MM.1S (cell line): ENCODE measurements around the gene ZNF445.

Experiments
- EZH2 ChIP-seq: fragments of 300-600 bp; sonication (generic); optimal IDR thresholded peaks from 2 replicates; pipeline ENCODE3; 2017; ENCODE audit warnings: low read depth, mild to moderate bottlenecking, antibody characterized with exemption, low read length, mixed read lengths
- TF ChIP-seq, protein P1 (sequence below): fragments of 300-600 bp; sonication (generic); IDR thresholded peaks from 2 replicates; pipeline ENCODE4 v1.5.1; 2016; ENCODE audit warnings: antibody characterized with exemption, low read length, mixed read lengths

DNA sequence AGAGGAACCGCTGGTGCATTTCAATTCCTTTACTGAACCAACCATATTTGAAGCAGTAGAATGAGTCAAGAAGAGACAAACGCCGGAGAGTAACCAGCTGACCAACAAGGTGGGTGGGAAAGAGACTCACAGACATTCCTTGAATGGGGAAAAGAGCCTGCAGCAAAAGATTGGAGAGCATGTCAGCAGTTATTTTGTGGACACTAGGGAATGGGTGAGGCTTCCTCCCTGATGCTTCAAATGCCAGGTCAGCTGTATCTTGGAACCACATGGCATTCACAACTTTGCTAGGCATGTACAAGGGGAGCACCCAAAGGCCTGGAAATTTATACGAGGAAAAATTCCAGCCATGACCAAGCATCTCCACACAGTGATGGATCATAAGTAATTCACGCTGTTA is 47.6 kb upstream of the ZNF445 start:
- TF ChIP-seq, protein P1, sequence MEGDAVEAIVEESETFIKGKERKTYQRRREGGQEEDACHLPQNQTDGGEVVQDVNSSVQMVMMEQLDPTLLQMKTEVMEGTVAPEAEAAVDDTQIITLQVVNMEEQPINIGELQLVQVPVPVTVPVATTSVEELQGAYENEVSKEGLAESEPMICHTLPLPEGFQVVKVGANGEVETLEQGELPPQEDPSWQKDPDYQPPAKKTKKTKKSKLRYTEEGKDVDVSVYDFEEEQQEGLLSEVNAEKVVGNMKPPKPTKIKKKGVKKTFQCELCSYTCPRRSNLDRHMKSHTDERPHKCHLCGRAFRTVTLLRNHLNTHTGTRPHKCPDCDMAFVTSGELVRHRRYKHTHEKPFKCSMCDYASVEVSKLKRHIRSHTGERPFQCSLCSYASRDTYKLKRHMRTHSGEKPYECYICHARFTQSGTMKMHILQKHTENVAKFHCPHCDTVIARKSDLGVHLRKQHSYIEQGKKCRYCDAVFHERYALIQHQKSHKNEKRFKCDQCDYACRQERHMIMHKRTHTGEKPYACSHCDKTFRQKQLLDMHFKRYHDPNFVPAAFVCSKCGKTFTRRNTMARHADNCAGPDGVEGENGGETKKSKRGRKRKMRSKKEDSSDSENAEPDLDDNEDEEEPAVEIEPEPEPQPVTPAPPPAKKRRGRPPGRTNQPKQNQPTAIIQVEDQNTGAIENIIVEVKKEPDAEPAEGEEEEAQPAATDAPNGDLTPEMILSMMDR = no peak
- TF ChIP-seq EZH2 = no peak
